ENCODE data around the gene FARS2. TPM values are rescaled to one million over a fixed set of nuclear protein-coding genes. Genes with fewer than 3 reads are reported as not detected.

Gene FARS2
- total and polyA plus RNA-seq, 5 donors: 13.9 to 19.6 (median 16.7) TPM

DNA sequence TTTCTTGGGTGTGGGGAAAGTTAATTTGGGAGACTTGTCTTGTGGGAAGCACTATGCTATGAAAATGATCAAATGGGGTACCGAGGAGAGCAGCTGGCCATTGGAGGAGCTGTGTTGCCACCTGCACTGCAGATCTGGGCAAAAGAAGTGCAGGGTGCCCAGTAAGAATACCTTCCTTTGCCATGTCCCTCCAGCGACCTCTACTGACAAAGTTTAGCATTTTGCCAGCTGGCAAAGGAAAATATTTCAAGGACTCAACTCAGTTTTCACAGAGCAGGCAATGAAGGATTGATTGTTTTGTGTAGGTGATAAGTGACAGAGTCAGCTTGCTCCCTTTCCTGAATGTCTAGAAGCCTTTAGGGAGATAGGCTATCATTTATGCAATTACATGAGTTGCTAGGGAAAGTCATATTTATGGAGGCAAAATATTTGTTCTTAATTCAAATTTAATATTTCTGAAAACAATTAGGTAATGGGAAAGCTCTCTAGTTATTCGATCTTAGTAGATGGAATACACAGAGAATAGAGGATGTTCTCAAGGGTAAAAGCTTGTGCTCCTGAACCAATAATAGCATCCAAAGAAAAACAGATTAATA, 118.4 kb downstream of the FARS2 start:
- H3K9me3 ChIP-seq (ENCODE audit: control insufficient read depth, low read length): no peaks in the 10 kb centered on the region
- WGBS: 58% methylated on average over 3 of the region's 3 CpGs
- no peak overlapping the region for H3K27ac ChIP-seq (ENCODE audit: low read length)
- DNase-seq (no peak), ATAC-seq (no peak)
- intact Hi-C loops (cut with DNase I): no loop called here
- H3K4me1 ChIP-seq (ENCODE audit: control insufficient read depth, insufficient read depth, low read length): peaks cover 3% of the 10 kb centered on the region
- no peak overlapping the region for H3K4me3 ChIP-seq (ENCODE audit: low read length)
- H3K27me3 ChIP-seq (ENCODE audit: control insufficient read depth, insufficient read depth): no peaks in the 10 kb centered on the region

- Histone ChIP-seq H3K27me3 (ENCODE audit: control insufficient read depth, insufficient read depth) (no peaks in the 10 kb centered on the region), H3K27ac (ENCODE audit: low read length) (no peak overlapping the region), H3K9me3 (ENCODE audit: control insufficient read depth, low read length) (no peaks in the 10 kb centered on the region), H3K4me1 (ENCODE audit: control insufficient read depth, insufficient read depth, low read length) (peaks cover 3% of the 10 kb centered on the region), H3K4me3 (ENCODE audit: low read length) (no peak overlapping the region)
- DNase-seq (no peak), ATAC-seq (no peak)
- intact Hi-C loops (cut with DNase I): no loop called here
- WGBS: 47% methylated on average over 1 of the region's 1 CpG
Measured at GRCh38 chr6:5383856-5384255, 122.5 kb downstream of the FARS2 start.

- DNase-seq (no peak), ATAC-seq (no peak)
- peaks cover 3% of the 10 kb centered on the region for H3K4me1 ChIP-seq (ENCODE audit: control insufficient read depth, insufficient read depth, low read length)
- WGBS: 88% methylated on average over 7 of the region's 7 CpGs
- H3K27me3 ChIP-seq (ENCODE audit: control insufficient read depth, insufficient read depth): no peaks in the 10 kb centered on the region
- no peak overlapping the region for H3K4me3 ChIP-seq (ENCODE audit: low read length)
- H3K27ac ChIP-seq (ENCODE audit: low read length): no peak overlapping the region
- H3K9me3 ChIP-seq (ENCODE audit: control insufficient read depth, low read length): no peaks in the 10 kb centered on the region
- intact Hi-C loops (cut with DNase I): no loop called here
Measured at GRCh38 chr6:5384276-5384675, 123.0 kb downstream of the FARS2 start.

DNA sequence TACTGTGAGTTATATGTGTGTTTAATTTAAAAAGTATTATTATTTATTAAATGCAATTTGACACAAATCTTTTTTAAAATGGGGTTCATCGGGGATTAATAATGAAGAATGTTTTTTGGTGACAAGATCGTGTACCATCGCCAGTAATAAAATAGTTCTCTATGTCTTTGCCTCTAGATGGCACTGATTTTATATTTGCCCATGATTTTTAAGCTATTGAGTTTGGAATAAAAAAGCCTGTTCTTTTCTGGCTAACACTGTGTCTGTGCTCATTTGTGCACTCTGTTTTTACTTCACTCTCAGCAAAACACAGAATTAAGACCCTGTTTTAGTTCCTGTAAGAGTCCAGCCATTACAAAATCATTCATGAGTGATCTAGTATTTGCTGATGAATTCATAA, 127.0 kb downstream of the FARS2 start:
- DNase-seq (no peak), ATAC-seq (no peak)
- WGBS: 88% methylated on average over 3 of the region's 3 CpGs
- intact Hi-C loops (cut with DNase I): no loop called here
- no peaks in the 10 kb centered on the region for H3K9me3 ChIP-seq (ENCODE audit: control insufficient read depth, low read length)
- H3K27me3 ChIP-seq (ENCODE audit: control insufficient read depth, insufficient read depth): no peaks in the 10 kb centered on the region
- no peak overlapping the region for H3K27ac ChIP-seq (ENCODE audit: low read length)
- no peak overlapping the region for H3K4me3 ChIP-seq (ENCODE audit: low read length)
- H3K4me1 ChIP-seq (ENCODE audit: control insufficient read depth, insufficient read depth, low read length): peaks cover 3% of the 10 kb centered on the region

DNA sequence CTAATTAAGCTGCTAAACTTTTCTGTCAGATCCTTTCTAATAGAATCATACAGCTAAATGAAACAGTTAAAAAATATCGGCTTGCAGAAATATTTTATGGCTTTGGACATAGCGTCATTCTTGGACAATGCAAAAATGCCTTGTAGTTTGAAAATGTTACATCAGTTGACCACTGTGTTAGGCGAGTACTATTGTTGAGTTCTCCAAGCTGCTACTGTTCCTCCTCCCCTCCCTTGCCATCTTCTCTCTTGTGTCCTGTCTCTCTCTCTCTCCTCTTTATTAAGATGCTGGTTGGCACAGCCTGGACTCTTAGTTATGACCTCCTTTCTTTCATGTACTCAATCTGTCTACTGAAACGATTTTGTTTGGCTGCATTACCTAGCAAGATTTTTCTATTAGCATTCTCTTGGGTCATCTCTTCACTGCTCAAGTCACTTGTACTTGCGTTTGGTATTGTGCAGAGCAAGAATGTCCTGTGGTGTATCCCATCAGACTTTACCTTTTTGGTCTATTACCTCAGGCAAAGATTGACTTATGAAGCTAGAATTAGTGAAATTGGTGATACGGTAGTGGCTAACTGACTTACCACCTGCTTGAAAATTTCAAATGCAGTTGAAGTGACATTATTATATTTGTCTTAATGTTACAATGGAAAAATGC, 127.9 kb downstream of the FARS2 start:
- H3K4me3 ChIP-seq (ENCODE audit: low read length): no peak overlapping the region
- H3K9me3 ChIP-seq (ENCODE audit: control insufficient read depth, low read length): no peaks in the 10 kb centered on the region
- H3K27ac ChIP-seq (ENCODE audit: low read length): no peak overlapping the region
- WGBS: 76% methylated on average over 6 of the region's 6 CpGs
- intact Hi-C loops (cut with DNase I): no loop called here
- H3K27me3 ChIP-seq (ENCODE audit: control insufficient read depth, insufficient read depth): no peaks in the 10 kb centered on the region
- DNase-seq (no peak), ATAC-seq (no peak)
- peaks cover 2% of the 10 kb centered on the region for H3K4me1 ChIP-seq (ENCODE audit: control insufficient read depth, insufficient read depth, low read length)

GRCh38 chr6:5390177-5390576, 128.9 kb downstream of the FARS2 start:
- no peak for ATAC-seq
- Histone ChIP-seq H3K9me3 (ENCODE audit: control insufficient read depth, low read length) (no peaks in the 10 kb centered on the region), H3K27me3 (ENCODE audit: control insufficient read depth, insufficient read depth) (no peaks in the 10 kb centered on the region), H3K27ac (ENCODE audit: low read length) (no peak overlapping the region), H3K4me1 (ENCODE audit: control insufficient read depth, insufficient read depth, low read length) (no peaks in the 10 kb centered on the region), H3K4me3 (ENCODE audit: low read length) (no peak overlapping the region)
- intact Hi-C loops (cut with DNase I): no loop called here
- DNase-seq: no peak
- WGBS: 85% methylated on average over 3 of the region's 3 CpGs

DNA sequence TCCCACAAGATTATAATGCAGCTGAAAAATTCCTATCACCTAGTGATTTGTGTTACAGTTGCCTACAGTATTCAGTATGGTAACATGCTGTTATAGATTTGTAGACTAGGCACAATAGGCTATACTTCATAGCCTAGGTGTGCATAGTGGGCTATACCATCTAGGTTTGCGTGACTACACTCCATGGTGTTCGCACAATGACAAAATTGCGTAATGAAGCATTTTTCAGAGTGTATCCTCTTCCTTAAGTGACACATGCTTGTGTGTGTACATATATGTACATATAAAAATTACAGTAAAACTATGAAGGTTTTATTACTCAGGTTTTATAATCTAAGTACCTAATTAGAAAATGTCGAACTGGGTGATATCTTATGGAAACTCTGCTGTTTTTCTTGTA, 133.0 kb downstream of the FARS2 start:
- 96% methylated on average over 4 of the region's 4 CpGs for WGBS

GRCh38 chr6:5395719-5396118, 134.4 kb downstream of the FARS2 start:
- Histone ChIP-seq H3K4me1 (ENCODE audit: control insufficient read depth, insufficient read depth, low read length) (no peaks in the 10 kb centered on the region), H3K27me3 (ENCODE audit: control insufficient read depth, insufficient read depth) (no peaks in the 10 kb centered on the region), H3K27ac (ENCODE audit: low read length) (no peak overlapping the region), H3K9me3 (ENCODE audit: control insufficient read depth, low read length) (no peaks in the 10 kb centered on the region), H3K4me3 (ENCODE audit: low read length) (no peak overlapping the region)
- intact Hi-C loops (cut with DNase I): no loop called here
- no peak for ATAC-seq
- DNase-seq: no peak

More for the DNA sequence above, 133.0 kb downstream of the FARS2 start:
- intact Hi-C loops (cut with DNase I): no loop called here
- H3K4me3 ChIP-seq (ENCODE audit: low read length): no peak overlapping the region
- ATAC-seq (no peak), DNase-seq (no peak)
- no peaks in the 10 kb centered on the region for H3K4me1 ChIP-seq (ENCODE audit: control insufficient read depth, insufficient read depth, low read length)
- no peaks in the 10 kb centered on the region for H3K27me3 ChIP-seq (ENCODE audit: control insufficient read depth, insufficient read depth)
- H3K9me3 ChIP-seq (ENCODE audit: control insufficient read depth, low read length): no peaks in the 10 kb centered on the region
- H3K27ac ChIP-seq (ENCODE audit: low read length): no peak overlapping the region

- 53% methylated on average over 1 of the region's 1 CpG for WGBS
Measured at GRCh38 chr6:5398530-5398929, 137.2 kb downstream of the FARS2 start.

DNA sequence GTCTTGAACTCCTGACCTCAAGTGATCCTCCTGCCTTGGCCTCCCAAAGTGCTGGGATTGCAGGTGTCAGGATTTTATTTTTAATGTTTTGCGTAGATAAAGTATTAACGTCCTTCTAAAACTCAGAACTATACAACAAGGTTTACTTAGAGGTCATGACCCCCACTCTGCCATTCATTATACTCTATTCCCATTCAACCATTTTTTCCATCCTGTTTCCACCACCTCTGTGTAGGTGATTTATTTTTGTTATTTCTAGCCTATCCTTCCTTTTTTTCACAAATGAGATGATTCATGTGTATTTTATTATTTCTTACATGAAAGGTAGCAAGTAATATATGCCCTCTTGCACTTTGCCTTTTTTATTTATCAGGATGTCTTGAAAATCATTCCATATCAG, 138.1 kb downstream of the FARS2 start:
- no peaks in the 10 kb centered on the region for H3K27me3 ChIP-seq (ENCODE audit: control insufficient read depth, insufficient read depth)
- no peaks in the 10 kb centered on the region for H3K9me3 ChIP-seq (ENCODE audit: control insufficient read depth, low read length)
- H3K27ac ChIP-seq (ENCODE audit: low read length): no peak overlapping the region
- no peaks in the 10 kb centered on the region for H3K4me1 ChIP-seq (ENCODE audit: control insufficient read depth, insufficient read depth, low read length)
- intact Hi-C loops (cut with DNase I): no loop called here
- ATAC-seq (no peak), DNase-seq (no peak)
- 87% methylated on average over 2 of the region's 2 CpGs for WGBS
- H3K4me3 ChIP-seq (ENCODE audit: low read length): no peak overlapping the region

More at GRCh38 chr6:5398530-5398929, 137.2 kb downstream of the FARS2 start:
- intact Hi-C loops (cut with DNase I): no loop called here
- ATAC-seq (no peak), DNase-seq (no peak)
- Histone ChIP-seq H3K9me3 (ENCODE audit: control insufficient read depth, low read length) (no peaks in the 10 kb centered on the region), H3K4me3 (ENCODE audit: low read length) (no peak overlapping the region), H3K4me1 (ENCODE audit: control insufficient read depth, insufficient read depth, low read length) (no peaks in the 10 kb centered on the region), H3K27me3 (ENCODE audit: control insufficient read depth, insufficient read depth) (no peaks in the 10 kb centered on the region), H3K27ac (ENCODE audit: low read length) (no peak overlapping the region)

DNA sequence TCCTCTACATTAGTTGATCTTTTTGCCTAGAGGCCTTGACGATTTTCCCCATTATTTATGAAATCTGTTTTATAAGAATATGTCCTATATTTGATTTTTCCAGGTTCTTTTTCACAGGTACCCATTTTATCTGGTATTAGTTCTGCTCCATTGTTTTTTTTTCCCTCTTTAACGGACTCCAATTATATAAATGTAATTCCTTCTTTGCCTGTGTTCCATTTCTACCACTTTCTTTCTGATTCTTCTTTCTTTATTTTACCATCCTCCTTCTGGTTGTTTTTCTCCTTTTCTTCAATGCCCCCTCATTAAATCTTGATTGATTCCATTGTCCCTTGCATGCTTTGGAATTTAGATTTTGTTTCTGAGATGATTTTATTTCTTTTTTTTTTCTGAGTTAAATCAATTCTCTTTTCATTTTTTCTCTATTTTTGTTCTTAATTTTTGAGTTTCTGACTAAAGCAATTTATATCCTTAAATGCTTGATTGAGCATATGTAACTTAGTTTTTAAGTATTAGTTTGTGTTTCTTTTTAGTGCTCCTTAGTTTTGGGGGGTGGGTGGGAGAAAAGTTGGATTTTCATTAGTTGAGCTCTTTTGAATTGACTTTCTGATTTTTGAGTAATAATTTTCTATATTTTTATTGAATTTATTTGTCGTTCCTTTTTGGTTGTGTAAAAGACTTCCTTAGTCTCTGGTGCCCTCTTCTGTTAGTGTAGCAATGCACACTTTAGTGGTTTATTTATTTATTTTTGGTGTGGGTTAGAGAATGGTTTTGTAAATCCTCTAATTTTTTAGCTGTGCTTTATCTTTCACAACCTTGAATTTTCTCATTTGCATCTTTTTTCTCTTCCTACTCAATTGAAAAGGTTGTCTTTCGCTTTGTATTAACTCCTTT, 140.8 kb downstream of the FARS2 start:
- WGBS: 83% methylated on average over 4 of the region's 4 CpGs
- intact Hi-C loops (cut with DNase I): loop anchor here (5.0 to 10.0 kb wide), 2 partner anchors 257 to 260 kb away; no protein-coding TSS in a partner anchor
- H3K4me1 ChIP-seq (ENCODE audit: control insufficient read depth, insufficient read depth, low read length): no peaks in the 10 kb centered on the region
- no peaks in the 10 kb centered on the region for H3K27me3 ChIP-seq (ENCODE audit: control insufficient read depth, insufficient read depth)
- H3K27ac ChIP-seq (ENCODE audit: low read length): no peak overlapping the region
- H3K9me3 ChIP-seq (ENCODE audit: control insufficient read depth, low read length): no peaks in the 10 kb centered on the region
- DNase-seq (no peak), ATAC-seq (no peak)
- no peak overlapping the region for H3K4me3 ChIP-seq (ENCODE audit: low read length)

Data from right cardiac atrium (tissue), 5 donors.